CD4-positive, alpha-beta T cell treated with Interleukin-2 at 100 ng/mL for 4 hours (primary cell): Measurements from ENCODE around the gene TRIML1.
"Not testable (repeated sequence)": the region's sequence is repeated elsewhere in the genome, so short reads cannot be mapped to it uniquely, and the experiment has no call there.

ENCODE experiments used
- DNase-seq: peaks from one replicate; pipeline ENCODE4 v3.0.0-alpha.2; 2020; ENCODE audit warnings: low spot score

Gene TRIML1

DNA sequence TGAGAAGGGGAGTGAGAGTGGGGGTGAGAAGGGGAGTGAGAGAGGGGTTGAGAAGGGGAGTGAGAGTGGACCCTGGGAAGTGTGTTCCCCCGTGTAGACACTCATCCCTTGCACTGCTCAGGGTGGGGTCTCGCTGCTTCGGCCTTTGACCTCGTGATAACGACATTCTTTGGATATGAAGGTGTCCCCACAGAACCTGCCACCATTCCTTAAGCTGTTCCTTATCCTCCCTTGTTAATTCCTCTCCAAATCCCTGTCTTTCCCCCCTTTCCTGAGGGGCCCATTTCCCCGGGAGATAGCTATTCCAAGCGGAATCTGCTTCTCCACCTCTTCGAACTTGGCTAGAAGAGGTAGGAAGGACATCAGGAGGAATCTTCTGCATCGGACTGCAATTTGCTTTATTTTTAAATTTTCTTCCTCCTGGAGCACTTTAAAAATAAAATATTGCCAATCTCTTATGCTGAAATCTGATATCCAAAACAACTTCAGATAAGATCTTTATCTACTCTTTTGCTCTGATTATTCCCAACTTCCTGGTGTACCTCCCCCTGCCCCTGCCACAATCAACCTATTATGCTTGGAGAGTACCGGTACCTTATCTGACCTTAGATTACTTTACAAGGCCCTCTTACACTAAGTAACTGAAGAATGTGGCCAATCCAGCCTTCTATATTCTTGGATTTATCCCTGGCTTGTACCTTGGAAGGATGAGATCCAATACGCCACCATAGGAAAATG is 15.6 kb downstream of the TRIML1 start:
- no peak for DNase-seq

DNA sequence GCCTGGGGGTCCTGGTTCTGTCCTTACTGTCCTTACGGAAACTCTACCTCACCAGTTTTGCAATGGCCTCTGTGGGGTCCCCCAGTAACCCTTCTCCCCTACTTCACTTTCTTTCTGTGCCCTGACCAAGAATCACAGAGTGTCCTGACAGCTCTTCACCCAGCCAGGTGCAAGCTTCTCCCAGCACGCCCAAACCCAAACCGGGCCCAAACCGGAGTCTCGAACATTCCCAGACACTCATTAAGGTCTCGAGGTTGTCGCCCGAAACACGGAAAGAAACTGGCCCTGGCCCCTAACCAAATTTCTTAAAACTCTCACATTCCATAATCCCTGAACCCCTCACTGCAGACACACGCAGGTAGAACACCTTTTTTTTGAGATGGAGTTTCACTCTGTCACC is 19.1 kb downstream of the TRIML1 start:
- DNase-seq = no peak

DNA sequence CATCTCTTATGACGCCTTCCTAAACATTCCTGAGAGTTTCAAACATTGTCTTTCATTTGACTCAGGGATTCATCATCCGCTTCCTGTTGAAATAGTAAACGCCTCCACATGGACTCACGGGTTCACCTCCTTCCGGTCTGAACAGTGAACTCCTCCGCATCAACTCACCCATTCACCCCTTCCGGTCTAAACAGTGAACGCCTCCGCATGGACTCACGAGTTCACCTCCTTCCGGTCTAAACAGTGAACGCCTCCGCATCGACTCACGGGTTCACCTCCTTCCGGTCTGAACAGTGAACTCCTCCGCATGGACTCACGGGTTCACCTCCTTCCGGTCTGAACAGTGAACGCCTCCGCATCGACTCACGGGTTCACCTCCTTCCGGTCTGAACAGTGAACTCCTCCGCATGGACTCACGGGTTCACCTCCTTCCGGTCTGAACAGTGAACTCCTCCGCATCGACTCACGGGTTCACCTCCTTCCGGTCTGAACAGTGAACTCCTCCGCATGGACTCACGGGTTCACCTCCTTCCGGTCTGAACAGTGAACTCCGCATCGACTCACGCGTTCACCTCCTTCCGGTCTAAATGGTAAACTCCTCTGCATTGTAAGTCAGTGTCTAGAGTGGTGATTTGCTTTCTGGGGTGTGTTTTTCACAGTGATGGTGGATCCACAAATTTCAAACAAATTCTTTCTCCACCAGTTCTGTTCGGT is 20.4 kb downstream of the TRIML1 start:
- not testable (repeated sequence) for DNase-seq

DNA sequence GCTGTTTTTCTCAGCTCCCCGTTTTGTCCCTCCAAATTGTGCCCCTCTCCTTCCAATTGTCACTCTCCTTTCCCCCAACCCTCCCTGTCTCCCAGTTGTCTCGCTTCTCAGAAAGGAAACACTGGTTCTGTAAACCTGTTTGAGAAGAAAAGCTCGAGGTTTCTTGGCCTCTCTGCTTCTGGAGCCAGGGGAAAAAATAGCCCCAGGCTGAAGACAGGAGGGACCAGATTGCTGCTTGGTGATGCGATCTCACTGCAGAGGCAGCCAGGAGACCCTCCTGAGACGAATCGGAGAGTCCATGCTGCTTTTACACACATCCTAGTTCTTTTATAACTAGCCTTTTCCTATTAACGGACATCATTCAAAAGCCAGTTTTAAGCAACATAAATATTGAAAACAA is 21.2 kb downstream of the TRIML1 start:
- DNase-seq = no peak

DNA sequence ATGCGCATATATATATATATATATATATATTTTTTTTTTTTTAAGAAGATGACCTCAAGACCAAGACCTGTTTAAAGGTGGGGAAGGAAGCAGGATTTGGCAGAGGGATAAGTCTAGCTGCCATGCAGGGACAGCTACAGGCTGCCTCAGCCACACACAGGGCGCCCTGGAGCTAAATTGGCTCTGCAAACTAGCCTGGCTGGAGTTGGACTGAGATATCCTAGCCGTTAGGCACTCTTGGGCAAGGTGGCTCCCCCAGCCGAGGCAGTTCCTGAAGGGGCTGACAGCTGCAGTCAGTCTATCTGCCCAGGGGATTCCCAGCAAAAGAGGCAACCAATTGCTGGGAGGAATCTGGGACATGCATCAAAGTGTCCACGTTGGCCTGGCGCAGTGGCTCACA is 21.9 kb downstream of the TRIML1 start:
- DNase-seq = no peak

DNA sequence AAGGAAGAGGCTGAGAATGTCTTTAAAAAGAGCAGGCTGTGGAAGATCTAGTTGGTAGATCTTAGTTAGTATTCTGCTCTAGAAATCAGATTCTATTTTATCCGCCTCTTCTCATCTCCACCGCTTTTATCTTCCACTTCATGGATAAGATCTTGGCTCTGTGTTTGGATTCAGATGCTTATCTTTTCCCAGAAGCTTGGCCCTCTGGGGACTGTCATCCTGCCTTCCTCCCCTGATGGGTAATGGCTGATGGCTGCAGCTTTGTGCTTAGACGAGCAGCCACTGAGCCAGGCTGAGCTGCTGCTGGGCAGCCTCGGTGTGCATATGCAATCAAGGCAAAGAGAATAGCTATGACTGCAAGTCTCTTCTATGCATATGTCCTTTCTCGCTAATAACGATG is 23.5 kb downstream of the TRIML1 start:
- no peak for DNase-seq

DNA sequence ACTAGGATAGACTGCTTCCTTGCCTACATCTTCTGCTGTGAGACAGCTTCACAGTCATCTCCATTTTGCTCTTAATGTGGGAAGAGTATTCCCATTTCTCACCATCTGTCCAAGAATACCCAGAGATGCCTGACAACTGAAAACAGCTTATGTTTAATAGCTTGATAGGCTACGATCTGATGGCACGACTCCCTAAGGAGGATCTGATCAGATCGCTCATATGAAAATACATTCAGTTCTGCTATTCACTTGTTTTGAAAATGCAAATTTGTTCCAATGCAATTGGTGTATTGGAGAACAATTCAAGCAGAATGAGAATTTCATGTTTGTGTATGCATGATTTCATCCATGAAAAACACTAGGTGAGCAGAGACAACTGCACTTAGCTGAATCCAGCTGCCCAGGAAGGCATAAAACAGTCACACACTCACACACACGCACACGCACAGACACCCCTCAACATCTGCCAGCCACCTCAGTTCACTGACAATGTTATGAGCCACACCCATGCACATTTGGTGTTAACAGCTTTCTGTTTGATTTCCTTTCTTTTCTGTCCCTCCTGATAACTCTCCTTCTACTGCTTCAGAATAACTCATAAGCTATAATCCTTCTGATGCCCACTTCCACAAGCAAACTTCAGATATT is 29.6 kb downstream of the TRIML1 start:
- no peak for DNase-seq

DNA sequence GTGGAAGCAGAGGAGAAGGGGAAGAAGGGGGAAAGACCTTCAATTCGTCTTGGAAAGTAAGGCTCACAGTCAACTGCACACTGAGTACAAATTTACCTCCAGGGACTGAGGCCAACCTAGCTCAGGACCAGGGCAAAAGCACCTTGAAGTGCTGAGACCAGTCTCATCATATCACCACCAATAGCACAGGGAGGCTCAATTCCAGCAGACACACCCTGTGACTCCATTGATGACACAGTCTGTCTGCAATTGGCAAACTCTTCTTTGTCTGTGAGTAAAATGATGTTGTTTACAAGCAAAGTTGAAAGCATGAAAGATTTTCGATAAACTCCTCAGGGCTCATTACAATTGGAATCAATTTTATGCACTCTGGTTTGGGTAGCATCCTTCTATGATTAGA is 32.3 kb downstream of the TRIML1 start:
- no peak for DNase-seq

DNA sequence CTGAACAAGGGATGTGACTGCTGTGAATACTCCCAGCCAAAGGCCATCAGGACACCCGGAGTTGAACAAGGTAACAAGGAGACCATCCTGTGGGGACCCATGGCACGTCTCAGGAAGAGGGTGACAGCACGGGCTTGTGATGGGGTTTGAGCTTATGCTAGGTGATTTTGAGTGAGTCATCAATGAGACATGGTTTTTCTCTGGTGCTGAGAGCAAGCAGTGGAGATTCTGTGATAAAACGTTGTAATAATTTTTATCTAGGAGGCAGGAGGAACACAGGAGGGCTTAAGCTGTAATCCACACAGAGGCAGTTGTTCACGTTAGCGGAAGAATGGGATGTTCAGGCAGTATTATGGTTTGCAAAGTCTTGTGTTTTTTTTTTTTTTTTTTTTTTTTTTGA is 36.0 kb downstream of the TRIML1 start:
- no peak for DNase-seq

DNA sequence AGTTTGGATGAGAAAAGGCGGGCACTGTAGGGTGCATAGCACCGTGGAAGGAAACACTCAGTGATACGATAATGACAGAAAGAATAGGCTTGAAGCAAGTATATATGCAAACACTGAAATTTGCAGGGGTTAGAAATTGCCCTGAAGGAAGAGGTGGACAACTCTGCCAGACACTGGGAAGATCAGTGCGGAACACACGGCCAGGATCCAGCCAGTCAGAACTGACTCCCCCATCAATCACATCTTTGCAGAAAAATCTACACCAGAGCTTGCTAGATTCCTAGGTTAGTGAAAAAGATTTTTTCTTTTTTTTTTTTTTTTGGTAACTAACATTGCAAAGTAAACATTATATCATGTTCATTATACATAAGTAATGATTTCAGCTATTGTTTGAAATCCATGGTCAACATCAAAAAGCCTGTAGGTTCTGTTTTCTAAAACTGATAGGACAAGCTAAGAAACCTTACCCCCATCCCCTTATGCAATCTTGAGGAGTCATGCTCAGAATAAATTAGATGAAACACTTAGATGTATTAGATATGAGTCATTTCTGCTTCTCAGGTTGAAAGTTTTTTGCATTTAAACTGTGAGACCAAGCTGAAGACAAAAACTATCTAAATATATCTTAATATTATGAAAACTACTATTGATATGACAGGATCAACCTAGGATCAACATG is 38.9 kb downstream of the TRIML1 start:
- DNase-seq = no peak

DNA sequence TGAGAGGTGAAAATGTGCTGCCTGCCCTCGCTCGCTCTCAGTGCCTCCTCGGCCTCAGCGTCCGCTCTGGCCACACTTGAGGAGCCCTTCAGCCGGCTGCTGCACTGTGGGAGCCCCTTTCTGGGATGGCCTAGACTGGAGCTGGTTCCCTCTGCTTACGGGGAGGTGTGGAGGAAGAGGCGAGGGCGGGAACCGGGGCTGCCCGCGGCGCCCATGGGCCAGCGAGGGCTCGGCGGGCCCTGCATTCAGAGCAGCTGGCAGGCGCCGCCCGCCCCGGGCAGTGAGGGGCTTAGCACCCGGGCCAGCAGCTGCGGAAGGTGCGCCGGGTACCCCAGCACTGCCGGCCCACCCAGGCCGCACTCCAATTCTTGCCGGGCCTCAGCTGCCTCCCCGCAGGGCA is 39.6 kb downstream of the TRIML1 start:
- DNase-seq = no peak

DNA sequence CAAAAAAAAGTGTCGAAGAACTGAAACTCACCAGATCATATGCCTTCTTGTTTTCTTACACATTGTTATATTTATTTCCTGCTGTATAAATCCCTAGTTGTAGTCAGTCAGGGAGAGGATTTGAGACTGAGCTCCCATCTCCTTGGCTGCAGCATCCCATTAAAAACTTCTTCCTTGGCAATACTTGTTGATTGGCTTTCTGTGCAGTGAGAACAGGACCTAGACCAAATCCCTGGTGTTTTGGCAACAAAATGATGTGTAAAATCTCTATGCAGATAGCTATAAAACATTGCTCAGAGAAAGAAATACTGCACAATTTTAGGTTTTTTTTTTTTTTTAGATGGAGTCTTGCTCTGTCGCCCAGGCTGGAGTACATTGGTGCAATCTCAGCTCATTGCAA is 47.9 kb downstream of the TRIML1 start:
- no peak for DNase-seq

DNA sequence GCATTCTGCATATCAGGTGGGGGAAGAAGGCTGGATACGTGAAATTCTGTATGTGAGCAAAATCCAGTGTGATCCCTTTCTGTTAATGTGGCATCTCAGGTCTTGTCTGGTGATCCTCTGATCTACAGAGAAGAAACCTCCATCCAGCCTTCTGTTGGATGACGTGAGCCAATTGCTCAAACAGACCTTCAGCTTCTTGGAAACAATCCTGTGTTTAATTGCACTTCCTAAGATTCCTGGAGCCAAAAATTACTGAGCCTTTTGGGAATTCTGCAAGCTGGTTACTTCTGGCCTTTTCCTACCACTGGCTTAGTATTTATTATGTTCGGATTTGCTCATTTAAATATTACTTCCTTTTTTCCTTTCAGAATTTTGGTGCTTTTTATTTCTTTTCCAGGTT is 51.2 kb downstream of the TRIML1 start:
- DNase-seq = no peak

DNA sequence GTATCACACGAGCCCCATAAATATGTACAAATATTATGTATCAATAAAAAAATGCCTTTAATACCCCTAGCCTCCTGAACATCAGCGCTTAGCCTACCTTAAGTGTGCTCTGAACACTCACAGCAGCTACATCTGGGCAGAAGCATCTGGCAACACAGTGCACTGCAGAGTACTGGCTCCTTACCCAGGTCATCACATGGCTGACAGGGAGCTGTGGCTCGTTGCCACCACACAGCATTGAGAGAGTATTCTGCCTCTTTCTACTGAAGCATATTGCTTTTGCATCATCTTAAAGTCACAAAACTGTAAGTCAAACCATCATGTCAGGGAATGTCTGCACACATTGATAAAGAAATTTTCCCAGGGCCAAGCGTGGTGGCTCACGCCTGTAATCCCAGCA is 55.2 kb downstream of the TRIML1 start:
- no peak for DNase-seq

DNA sequence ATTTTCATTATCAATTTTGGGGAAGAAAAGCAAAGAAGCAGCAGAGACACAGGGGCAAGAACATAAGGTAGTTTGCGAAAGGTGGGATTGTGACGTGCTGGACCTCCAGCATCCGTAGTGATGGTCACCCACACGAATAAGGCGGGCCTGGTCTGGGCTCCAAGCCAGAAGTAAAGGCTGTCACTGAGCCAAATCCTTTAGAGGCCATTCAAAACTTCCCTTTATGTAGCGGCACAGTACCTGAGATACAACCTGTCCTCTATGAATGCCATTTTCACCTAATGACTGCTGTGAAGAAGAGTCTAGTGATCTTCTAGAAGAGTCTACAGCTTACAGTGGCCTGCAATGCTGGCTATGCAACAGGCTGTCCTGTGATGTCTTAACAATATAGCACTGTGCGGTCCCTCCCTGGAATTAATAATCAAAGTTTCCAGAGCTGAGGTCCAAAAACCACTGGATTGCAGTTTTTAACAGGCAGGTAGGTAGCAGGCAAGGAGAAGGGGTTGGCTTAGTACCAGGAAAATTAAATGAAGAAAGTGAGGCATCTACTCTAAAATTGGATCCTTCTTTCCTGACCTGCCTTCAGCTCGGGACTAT is 56.2 kb downstream of the TRIML1 start:
- DNase-seq = no peak

DNA sequence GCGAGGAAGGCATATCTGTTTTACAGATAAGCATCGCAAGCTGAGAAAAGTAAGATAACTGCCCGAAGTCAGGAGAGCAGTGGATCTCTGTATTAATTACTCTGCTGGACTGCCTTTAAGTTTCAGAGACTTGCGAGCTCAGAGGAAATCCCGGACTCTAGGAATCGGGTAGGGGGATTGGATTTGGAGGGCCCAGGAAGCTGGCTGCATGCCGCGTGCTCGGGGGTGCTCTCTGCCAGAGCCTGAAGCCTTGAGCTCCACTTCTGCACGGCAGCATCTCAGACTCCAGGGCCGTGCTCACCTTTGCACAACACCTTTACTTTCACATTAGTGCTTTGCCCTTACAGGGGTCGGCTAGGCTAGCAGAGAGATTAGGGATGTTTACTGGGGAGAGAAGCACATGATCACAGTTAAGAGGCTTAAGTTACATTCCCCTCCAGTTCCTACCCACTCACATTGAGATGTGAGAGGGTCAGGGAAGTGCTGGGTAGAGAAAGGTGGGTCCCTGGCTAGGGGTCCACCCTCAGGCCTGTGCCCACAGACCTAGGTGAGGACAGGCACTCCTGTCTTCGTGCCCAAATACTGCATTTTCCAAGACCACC is 57.0 kb downstream of the TRIML1 start:
- no peak for DNase-seq
